Pancreas (tissue), 10 donors: Measurements from ENCODE around the gene DGKD. TPM values are rescaled to one million over a fixed set of nuclear protein-coding genes. Genes with fewer than 3 reads are reported as not detected.

Source experiments
- ATAC-seq, 4 donors: fragments of 200-7000 bp; cut with Tn5 transposase; one replicate each; pipeline versions ENCODE4 v1.8.0 to v1.9.1; 2020; ENCODE audit warnings: mild to moderate bottlenecking in 4 of 4, moderate library complexity in 4 of 4
- DNase-seq, 6 donors: peaks; one replicate each; pipeline ENCODE4 v3.0.0-alpha.2; 2020
- FAIRE-seq: peaks from 2 replicates; lab custom pipeline; 2012; peaks lifted over from hg19 to GRCh38; lab: Jason Lieb, UNC
- H3K27ac ChIP-seq, 4 donors: fragments of 200-600 bp; sonication (generic); 1 replicate in 3 of 4; 2 replicates in 1 of 4; pipeline versions ENCODE4 v1.5.0 to v1.8.0; 2020
- H3K27me3 ChIP-seq, 4 donors: fragments of 200-600 bp; one replicate each; pipeline ENCODE4 v1.8.0; 2021
- H3K36me3 ChIP-seq, 3 donors: fragments of 200-600 bp; sonication (generic) in 1 of 3; one replicate each; pipeline versions ENCODE4 v1.5.0 to v1.8.0; 2020 to 2021
- H3K4me1 ChIP-seq, 3 donors: fragments of 200-600 bp; one replicate each; pipeline ENCODE4 v1.8.0; 2021
- H3K4me3 ChIP-seq, 4 donors: fragments of 200-600 bp; sonication (generic) in 2 of 4; one replicate each; pipeline versions ENCODE4 v1.5.0 to v1.8.0; 2020 to 2021
- H3K9me3 ChIP-seq, 4 donors: fragments of 200-600 bp; one replicate each; pipeline ENCODE4 v1.8.0; 2021
- WGBS, 2 donors: extraction: QIAGEN DNeasy Blood & Tissue Kit; methylation state at CpG; one replicate each; pipeline ENCODE4 v1.1.7; 2013; 5-methylcytosine and 5-hydroxymethylcytosine counted together
- intact Hi-C, 3 donors: fragments of 100-400 bp; cut with DNase I; formaldehyde crosslinking; loops; one replicate each; pipeline versions ENCODE4 v1.11.1 to v1.14.2; 2022
- polyA plus RNA-seq, 2 donors: library from polyadenylated mRNA; stranded (reverse); fragments of 200-250 nt; gene quantifications; one replicate each; pipeline ENCODE4 v1.2.3, GENCODE V29; 2013
- total RNA-seq, 6 donors: library from RNA; stranded (reverse); fragmentation: NEBNext Ultra II Directional in 4 of 6; extraction: Animal tissue kit (Norgen Biotek cat#: 25700) in 4 of 6; gene quantifications; one replicate each; pipeline versions ENCODE4 v1.2.1 to v1.2.4, GENCODE V29; 2021 to 2023
- TF ChIP-seq, protein P1 (sequence below), 4 donors: fragments of 200-600 bp; sonication (generic) in 3 of 4; IDR thresholded peaks; one replicate each; pipeline versions ENCODE4 v1.5.0 to v1.8.0; 2021; ENCODE audit warnings: antibody characterized with exemption in 4 of 4
- donor health status: healthy with polysubstance abuse.
- donor health status: DM: no; HTN: no; CAD: no; lungs with moderate emphysema.
- donor health status: DM: no; HTN: no; CAD: no.
- donor health status: control.
- donor health status: control.
- donor health status: Bipolar disorder and iron deficiency.
- donor health status: DM: yes; HTN: yes; CAD: no.
- donor health status: DM: no; HTN: no; CAD: no.
- donor health status: DM: no; HTN: no; CAD: no.
- donor health status: DM: yes; HTN: yes; CAD: no.

The DGKD gene
- total and polyA plus RNA-seq, 8 donors: 6.7 to 16.3 (median 8.9) TPM

DNA sequence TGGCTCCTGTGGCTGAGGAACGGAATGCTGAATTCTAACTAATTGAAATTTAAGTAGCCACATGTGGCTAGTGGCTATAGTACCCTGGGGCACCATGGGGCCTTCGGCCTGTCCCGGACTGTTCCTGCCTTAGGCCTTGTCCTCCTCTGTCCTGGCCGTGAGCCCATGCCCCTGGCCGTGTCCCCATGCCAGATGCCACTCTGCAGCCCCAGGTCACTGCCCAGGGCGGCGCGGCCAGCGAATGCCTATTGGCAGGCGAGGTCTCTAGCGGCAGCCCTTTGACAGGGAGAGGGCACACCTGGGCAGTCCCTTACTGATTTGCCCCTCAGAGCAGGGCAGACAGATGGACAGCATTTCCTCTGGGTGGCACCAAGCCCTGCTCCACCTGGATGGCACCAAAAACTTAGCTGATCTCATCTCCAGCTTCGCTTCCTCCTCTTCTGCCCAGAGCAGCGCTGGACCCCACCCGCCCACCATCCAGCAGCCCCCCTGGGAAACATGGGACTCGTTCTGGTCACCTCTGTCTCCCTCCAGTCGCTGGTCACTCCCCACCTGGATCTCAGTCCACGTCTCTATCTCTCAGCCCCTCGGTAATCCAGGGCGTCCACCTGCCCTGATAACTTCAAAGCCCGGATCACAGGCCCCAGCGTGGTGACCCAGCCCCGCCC, 1.1 kb upstream of the DGKD start:
- Histone ChIP-seq H3K4me3 (peak overlapping the region in 2 of 4 donors; percentile 50 to 65), H3K27me3 (no peaks in the 10 kb centered on the region), H3K27ac (no peak overlapping the region), H3K9me3 (no peaks in the 10 kb centered on the region), H3K36me3 (no peaks in the 10 kb centered on the region), H3K4me1 (peaks cover 0 to 3% (median 0%) of the 10 kb centered on the region in 3 donors)
- ATAC-seq (peak in 2 of 4 donors; percentile 6 to 8), FAIRE-seq (no peak), DNase-seq (peak in 3 of 6 donors; percentile 20 to 52 (median 21))
- intact Hi-C loops: no loop called here
- TF ChIP-seq, protein P1, sequence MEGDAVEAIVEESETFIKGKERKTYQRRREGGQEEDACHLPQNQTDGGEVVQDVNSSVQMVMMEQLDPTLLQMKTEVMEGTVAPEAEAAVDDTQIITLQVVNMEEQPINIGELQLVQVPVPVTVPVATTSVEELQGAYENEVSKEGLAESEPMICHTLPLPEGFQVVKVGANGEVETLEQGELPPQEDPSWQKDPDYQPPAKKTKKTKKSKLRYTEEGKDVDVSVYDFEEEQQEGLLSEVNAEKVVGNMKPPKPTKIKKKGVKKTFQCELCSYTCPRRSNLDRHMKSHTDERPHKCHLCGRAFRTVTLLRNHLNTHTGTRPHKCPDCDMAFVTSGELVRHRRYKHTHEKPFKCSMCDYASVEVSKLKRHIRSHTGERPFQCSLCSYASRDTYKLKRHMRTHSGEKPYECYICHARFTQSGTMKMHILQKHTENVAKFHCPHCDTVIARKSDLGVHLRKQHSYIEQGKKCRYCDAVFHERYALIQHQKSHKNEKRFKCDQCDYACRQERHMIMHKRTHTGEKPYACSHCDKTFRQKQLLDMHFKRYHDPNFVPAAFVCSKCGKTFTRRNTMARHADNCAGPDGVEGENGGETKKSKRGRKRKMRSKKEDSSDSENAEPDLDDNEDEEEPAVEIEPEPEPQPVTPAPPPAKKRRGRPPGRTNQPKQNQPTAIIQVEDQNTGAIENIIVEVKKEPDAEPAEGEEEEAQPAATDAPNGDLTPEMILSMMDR (IDR thresholded peaks at IDR 0.05): no peak
- 69 to 75% methylated on average over 21 to 22 of the region's 22 CpGs for WGBS, 2 donors

DNA sequence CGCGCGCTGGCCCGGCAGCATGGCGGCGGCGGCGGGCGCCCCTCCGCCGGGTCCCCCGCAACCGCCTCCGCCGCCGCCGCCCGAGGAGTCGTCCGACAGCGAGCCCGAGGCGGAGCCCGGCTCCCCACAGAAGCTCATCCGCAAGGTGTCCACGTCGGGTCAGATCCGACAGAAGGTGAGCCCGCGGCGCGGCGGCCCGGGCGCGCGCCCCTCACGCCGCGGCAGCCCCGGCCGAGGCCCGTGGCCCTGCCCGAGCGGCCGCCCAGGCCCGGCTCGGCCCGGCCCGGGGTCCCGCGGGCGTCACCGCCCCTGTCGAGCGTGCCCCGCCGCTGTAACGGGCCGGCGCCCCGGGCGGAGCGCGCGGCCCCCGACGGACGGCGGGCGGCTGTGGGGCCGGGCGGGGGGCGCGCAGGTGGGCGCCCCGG, 218 bp downstream of the DGKD start:
- H3K9me3 ChIP-seq: no peaks in the 10 kb centered on the region
- no peaks in the 10 kb centered on the region for H3K27me3 ChIP-seq
- TF ChIP-seq, protein P1 (IDR thresholded peaks at IDR 0.05): no peak
- H3K4me1 ChIP-seq: peaks cover 0 to 3% (median 0%) of the 10 kb centered on the region in 3 donors
- ATAC-seq (peak in 2 of 4 donors; percentile 4 to 19), DNase-seq (no peak), FAIRE-seq (no peak)
- 0% methylated on average over 3 to 76 of the region's 77 CpGs for WGBS, 2 donors
- no peak overlapping the region for H3K27ac ChIP-seq
- H3K4me3 ChIP-seq: peak overlapping the region in 3 of 4 donors; percentile 57 to 71 (median 65)
- intact Hi-C loops: no loop called here
- H3K36me3 ChIP-seq: no peaks in the 10 kb centered on the region

DNA sequence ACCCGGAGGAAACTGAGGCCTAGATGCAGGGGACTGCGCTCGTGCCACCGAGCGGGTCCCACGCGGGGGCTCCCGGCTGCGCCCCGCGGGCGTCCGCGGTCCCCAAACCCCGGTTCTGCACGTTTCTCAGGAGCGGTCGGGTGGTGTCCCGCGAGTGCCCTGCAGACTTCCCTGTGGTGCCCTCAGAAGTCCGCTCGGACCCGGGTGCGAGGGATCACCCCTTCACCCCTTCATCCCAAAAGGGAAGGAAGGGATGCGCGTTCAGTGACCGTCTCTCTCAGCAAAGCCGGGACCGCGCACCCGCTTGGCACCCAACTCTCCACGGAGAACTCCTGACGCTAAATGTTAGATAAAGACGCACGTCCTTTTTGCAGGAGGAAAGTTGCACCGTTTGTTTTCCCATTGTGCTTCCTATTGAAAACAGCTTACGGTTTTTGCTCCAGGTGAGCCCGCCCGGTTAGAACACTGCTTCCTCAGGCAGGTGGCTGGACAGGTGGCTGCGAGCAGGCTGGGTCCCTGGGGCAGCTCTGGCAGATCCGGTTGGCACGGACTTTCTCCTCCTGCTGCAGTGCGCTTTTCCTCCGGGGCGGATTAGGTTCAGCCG, 779 bp downstream of the DGKD start:
- no peak for FAIRE-seq

DNA sequence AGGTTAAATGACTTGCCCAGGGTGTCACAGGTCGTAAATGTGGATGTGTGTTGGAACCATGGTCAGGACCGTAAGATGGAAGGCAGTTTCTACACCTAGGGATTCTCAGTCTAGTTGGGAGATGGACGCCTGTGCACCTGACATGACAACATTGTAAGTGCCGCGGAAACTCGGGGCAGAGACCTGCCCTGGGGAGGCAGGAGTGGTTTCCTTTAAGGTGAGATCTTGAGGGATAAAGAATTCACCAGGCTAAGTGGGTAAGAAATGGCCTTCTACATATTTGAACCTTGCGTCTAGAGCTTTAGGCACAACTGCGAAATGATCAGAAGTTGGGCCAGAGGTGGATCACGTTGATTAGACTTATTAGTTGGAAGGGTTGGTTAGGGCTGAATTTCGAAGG, 1.6 kb downstream of the DGKD start:
- intact Hi-C loops: no loop called here
- Histone ChIP-seq H3K4me3 (no peak overlapping the region), H3K36me3 (no peaks in the 10 kb centered on the region), H3K27ac (no peak overlapping the region), H3K4me1 (peaks cover 0 to 3% (median 0%) of the 10 kb centered on the region in 3 donors), H3K27me3 (no peaks in the 10 kb centered on the region), H3K9me3 (no peaks in the 10 kb centered on the region)
- DNase-seq (no peak), FAIRE-seq (no peak), ATAC-seq (no peak)
- TF ChIP-seq, protein P1 (IDR thresholded peaks at IDR 0.05): no peak
- 88 to 92% methylated on average over 10 of the region's 10 CpGs for WGBS, 2 donors

More for the DNA sequence above, 779 bp downstream of the DGKD start:
- H3K4me3 ChIP-seq: peak overlapping the region; percentile 45 to 71 (median 61)
- DNase-seq (peak; percentile 40 to 80 (median 56)), ATAC-seq (peak; percentile 39 to 69 (median 65))
- no peaks in the 10 kb centered on the region for H3K36me3 ChIP-seq
- intact Hi-C loops: no loop called here
- WGBS, 2 donors: 1 to 3% methylated on average over 34 to 46 of the region's 46 CpGs
- H3K9me3 ChIP-seq: no peaks in the 10 kb centered on the region
- H3K27ac ChIP-seq: no peak overlapping the region
- TF ChIP-seq, protein P1 (IDR thresholded peaks at IDR 0.05): no peak
- no peaks in the 10 kb centered on the region for H3K27me3 ChIP-seq
- H3K4me1 ChIP-seq: peaks cover 0 to 3% (median 0%) of the 10 kb centered on the region in 3 donors
